Suprapubic skin (tissue), 4 donors: Measurements from ENCODE around the gene SHISA9. TPM values are rescaled to one million over a fixed set of nuclear protein-coding genes. Genes with fewer than 3 reads are reported as not detected.

ENCODE experiments used
- DNase-seq, 2 donors: peaks; one replicate each; pipeline ENCODE4 v3.0.0-alpha.2; 2019; ENCODE audit warnings: low spot score in 2 of 2
- H3K27ac ChIP-seq: fragments of 200-600 bp; sonication (generic); one replicate; pipeline ENCODE4 v1.5.1; 2019
- H3K27me3 ChIP-seq: fragments of 200-600 bp; sonication (generic); one replicate; pipeline ENCODE4 v1.5.1; 2019
- H3K36me3 ChIP-seq: fragments of 200-600 bp; sonication (generic); one replicate; pipeline ENCODE4 v1.5.1; 2019
- H3K4me1 ChIP-seq: fragments of 200-600 bp; sonication (generic); one replicate; pipeline ENCODE4 v1.5.1; 2019
- H3K4me3 ChIP-seq: fragments of 200-600 bp; sonication (generic); one replicate; pipeline ENCODE4 v1.5.1; 2019; ENCODE audit warnings: mild to moderate bottlenecking
- H3K9me3 ChIP-seq: fragments of 200-600 bp; sonication (generic); one replicate; pipeline ENCODE4 v1.5.1; 2019
- EP300 ChIP-seq: sonication (generic); formaldehyde crosslinking; IDR thresholded peaks from one replicate; pipeline ENCODE4 v1.6.1; 2017; ENCODE audit warnings: antibody characterized with exemption
- POLR2A ChIP-seq, 2 donors: fragments of 450-650 bp; IDR thresholded peaks; one replicate each; pipeline ENCODE4 v1.6.1; 2017; ENCODE audit warnings: antibody characterized with exemption in 2 of 2, mild to moderate bottlenecking in 2 of 2, moderate library complexity in 2 of 2
- POLR2AphosphoS5 ChIP-seq, 3 donors: sonication (generic); formaldehyde crosslinking; IDR thresholded peaks; one replicate each; pipeline ENCODE4 v1.6.1; 2017; ENCODE audit warnings: antibody characterized with exemption in 3 of 3
- WGBS: methylation state at CpG from one replicate; pipeline ENCODE4 v1.1.5; 2018; 5-methylcytosine and 5-hydroxymethylcytosine counted together
- total RNA-seq, 4 donors: library from RNA; depleted of rRNA; stranded (reverse); fragments of >200 nt; gene quantifications; one replicate each; pipeline ENCODE4 v1.1.0, GENCODE V29; 2016
- TF ChIP-seq, protein P1 (sequence below), 2 donors: fragments of 200-600 bp in 1 of 2; fragments of 450-650 bp in 1 of 2; sonication (generic) in 1 of 2; IDR thresholded peaks; one replicate each; pipeline ENCODE4 v1.5.1; 2016 to 2019; ENCODE audit warnings: antibody characterized with exemption in 2 of 2, mild to moderate bottlenecking in 1 of 2, moderate library complexity in 1 of 2

SHISA9 gene
- total RNA-seq, 4 donors from 2014 or later, result 0.26 to 1.9 (median 1.2) TPM

- H3K4me1 ChIP-seq, result no peaks in the 10 kb centered on the region
- H3K4me3 ChIP-seq, result no peak overlapping the region
- peaks cover 4% of the 10 kb centered on the region for H3K27me3 ChIP-seq
- no peaks in the 10 kb centered on the region for H3K36me3 ChIP-seq
- no peaks in the 10 kb centered on the region for H3K9me3 ChIP-seq
- no peak for DNase-seq
- WGBS, result 73% methylated on average over 7 of the region's 7 CpGs
- TF ChIP-seq POLR2A (IDR thresholded peaks at IDR 0.05) (no peak), POLR2AphosphoS5 (IDR thresholded peaks at IDR 0.05) (no peak), EP300 (no peak)
- TF ChIP-seq, protein P1, sequence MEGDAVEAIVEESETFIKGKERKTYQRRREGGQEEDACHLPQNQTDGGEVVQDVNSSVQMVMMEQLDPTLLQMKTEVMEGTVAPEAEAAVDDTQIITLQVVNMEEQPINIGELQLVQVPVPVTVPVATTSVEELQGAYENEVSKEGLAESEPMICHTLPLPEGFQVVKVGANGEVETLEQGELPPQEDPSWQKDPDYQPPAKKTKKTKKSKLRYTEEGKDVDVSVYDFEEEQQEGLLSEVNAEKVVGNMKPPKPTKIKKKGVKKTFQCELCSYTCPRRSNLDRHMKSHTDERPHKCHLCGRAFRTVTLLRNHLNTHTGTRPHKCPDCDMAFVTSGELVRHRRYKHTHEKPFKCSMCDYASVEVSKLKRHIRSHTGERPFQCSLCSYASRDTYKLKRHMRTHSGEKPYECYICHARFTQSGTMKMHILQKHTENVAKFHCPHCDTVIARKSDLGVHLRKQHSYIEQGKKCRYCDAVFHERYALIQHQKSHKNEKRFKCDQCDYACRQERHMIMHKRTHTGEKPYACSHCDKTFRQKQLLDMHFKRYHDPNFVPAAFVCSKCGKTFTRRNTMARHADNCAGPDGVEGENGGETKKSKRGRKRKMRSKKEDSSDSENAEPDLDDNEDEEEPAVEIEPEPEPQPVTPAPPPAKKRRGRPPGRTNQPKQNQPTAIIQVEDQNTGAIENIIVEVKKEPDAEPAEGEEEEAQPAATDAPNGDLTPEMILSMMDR (IDR thresholded peaks at IDR 0.05), result no peak
- H3K27ac ChIP-seq, result no peak overlapping the region
Observed at GRCh38 chr16:12925026-12925800, 23.8 kb downstream of the SHISA9 start.

- Histone ChIP-seq H3K4me1 (no peaks in the 10 kb centered on the region), H3K9me3 (no peaks in the 10 kb centered on the region), H3K27ac (no peak overlapping the region), H3K4me3 (no peak overlapping the region), H3K27me3 (peaks cover under 1% of the 10 kb centered on the region), H3K36me3 (no peaks in the 10 kb centered on the region)
- 73% methylated on average over 3 of the region's 3 CpGs for WGBS
- TF ChIP-seq POLR2AphosphoS5 (IDR thresholded peaks at IDR 0.05), result no peak
- TF ChIP-seq POLR2A (IDR thresholded peaks at IDR 0.05), result no peak
- TF ChIP-seq, protein P1 (IDR thresholded peaks at IDR 0.05), result no peak
- no peak for TF ChIP-seq EP300
- DNase-seq, result no peak
Observed at GRCh38 chr16:12927591-12927990, 26.2 kb downstream of the SHISA9 start.

DNA sequence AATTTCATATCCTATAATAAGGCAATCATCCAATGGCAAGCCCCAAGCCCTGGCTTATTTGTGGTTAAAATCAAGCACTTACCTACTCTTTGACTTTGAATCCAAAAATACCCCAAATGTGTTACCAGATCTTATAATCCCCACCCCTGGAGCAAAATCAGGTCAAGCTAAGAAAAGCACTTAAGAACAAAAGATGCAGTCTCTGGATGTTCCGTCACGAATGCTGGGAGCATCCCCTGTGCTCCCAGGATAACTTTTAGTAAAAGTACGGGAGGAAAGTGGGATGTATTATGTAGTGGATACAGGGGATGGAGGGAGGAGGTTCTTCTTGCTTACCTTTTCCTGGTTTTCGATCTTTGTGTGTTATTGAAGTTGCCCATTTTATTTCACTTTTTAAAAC lies 29.5 kb downstream of the SHISA9 start:
- no peak overlapping the region for H3K27ac ChIP-seq
- H3K36me3 ChIP-seq, result no peaks in the 10 kb centered on the region
- no peaks in the 10 kb centered on the region for H3K27me3 ChIP-seq
- TF ChIP-seq, protein P1 (IDR thresholded peaks at IDR 0.05), result no peak
- DNase-seq, result no peak
- no peaks in the 10 kb centered on the region for H3K4me1 ChIP-seq
- 87% methylated on average over 4 of the region's 4 CpGs for WGBS
- no peaks in the 10 kb centered on the region for H3K9me3 ChIP-seq
- H3K4me3 ChIP-seq, result no peak overlapping the region

DNA sequence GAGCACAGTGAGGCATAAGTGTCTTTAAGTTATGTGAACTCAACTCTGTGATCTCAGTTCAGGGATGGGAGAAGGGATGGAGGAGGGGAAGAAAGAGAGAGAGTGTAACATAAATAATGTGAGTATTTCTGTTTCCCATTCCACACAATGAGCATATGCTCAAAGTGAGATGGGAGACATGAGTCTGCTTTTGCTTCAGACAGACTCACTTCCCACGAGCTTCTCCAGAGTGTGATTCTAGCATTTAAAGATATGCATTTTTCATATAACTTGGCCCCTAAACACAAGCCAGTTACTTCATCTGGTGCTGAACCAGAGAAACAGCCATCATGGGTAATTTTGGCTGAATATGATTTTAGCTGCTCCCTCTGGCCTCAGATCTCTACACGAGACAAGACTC lies 35.0 kb downstream of the SHISA9 start:
- TF ChIP-seq, protein P1 (IDR thresholded peaks at IDR 0.05), result no peak
- TF ChIP-seq POLR2A (IDR thresholded peaks at IDR 0.05), result no peak
- TF ChIP-seq POLR2AphosphoS5 (IDR thresholded peaks at IDR 0.05), result no peak
- TF ChIP-seq EP300, result no peak
- Histone ChIP-seq H3K36me3 (no peaks in the 10 kb centered on the region), H3K4me3 (no peak overlapping the region), H3K4me1 (no peaks in the 10 kb centered on the region), H3K9me3 (no peaks in the 10 kb centered on the region), H3K27ac (no peak overlapping the region), H3K27me3 (no peaks in the 10 kb centered on the region)
- WGBS, result 59% methylated on average over 2 of the region's 2 CpGs
- no peak for DNase-seq

DNA sequence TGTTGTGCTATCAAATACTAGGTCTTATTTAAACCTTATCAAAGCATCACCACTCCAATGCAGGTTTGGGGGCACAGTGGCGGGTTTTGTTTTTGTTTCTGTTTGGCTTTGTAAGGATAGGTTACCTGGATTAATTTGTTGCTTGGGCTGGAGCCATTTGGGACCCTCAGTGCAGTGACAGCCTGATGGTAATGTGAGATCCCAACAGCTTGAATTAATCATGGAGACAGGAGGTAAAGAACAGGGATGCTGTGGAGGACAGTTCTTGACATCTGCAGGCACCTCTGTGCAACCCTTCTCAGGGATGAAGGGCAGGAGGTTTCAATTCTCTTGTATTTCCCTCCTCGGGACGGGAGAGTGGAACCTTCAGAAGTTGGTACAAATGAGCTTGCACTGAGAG lies 40.5 kb downstream of the SHISA9 start:
- 78% methylated on average over 3 of the region's 3 CpGs for WGBS

More for the DNA sequence above, 40.5 kb downstream of the SHISA9 start:
- H3K36me3 ChIP-seq, result no peaks in the 10 kb centered on the region
- H3K4me3 ChIP-seq, result no peak overlapping the region
- no peaks in the 10 kb centered on the region for H3K27me3 ChIP-seq
- H3K27ac ChIP-seq, result no peak overlapping the region
- no peak for DNase-seq
- no peaks in the 10 kb centered on the region for H3K9me3 ChIP-seq
- no peak for TF ChIP-seq EP300
- TF ChIP-seq, protein P1 (IDR thresholded peaks at IDR 0.05), result no peak
- no peak for TF ChIP-seq POLR2AphosphoS5 (IDR thresholded peaks at IDR 0.05)
- TF ChIP-seq POLR2A (IDR thresholded peaks at IDR 0.05), result no peak
- H3K4me1 ChIP-seq, result no peaks in the 10 kb centered on the region
